Measurements from ENCODE around the gene GPR139. TPM values are rescaled to one million over a fixed set of nuclear protein-coding genes. Genes with fewer than 3 reads are reported as not detected.

The GPR139 gene
- total RNA-seq, 1 donor from 2014 or later = not detected

DNA sequence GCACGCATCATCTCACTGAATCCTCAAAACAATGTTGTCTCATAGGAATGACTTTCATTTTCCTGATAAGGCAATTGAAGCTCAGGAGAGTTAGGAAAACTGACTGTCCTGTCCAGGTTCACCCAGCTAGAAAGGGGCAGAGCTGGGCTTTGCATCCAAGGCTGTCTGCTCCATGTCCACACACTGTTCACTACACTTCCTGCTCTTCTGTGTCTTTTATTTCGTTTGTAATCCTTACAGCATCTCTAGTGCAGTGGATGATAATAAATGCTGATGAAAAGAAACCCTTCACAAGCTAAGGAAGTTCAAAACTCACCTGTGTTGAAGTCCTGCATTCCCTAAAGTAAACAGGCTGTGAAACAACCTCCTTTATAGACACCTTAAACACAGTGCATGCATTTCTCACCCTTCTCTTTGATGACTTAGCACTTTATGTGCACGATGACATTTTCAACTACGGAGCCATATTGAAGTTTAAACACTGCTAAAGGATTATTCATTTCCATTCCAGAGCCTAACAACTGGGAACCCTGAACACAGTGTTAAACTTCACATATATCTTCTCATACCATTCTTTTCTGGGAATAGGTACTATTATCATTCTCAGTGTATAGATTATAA is 31.0 kb upstream of the GPR139 start:
- Histone ChIP-seq H3K27me3 (no peaks in the 10 kb centered on the region), H3K9me3 (no peaks in the 10 kb centered on the region)
- intact Hi-C loops (cut with DNase I) = no loop called here

DNA sequence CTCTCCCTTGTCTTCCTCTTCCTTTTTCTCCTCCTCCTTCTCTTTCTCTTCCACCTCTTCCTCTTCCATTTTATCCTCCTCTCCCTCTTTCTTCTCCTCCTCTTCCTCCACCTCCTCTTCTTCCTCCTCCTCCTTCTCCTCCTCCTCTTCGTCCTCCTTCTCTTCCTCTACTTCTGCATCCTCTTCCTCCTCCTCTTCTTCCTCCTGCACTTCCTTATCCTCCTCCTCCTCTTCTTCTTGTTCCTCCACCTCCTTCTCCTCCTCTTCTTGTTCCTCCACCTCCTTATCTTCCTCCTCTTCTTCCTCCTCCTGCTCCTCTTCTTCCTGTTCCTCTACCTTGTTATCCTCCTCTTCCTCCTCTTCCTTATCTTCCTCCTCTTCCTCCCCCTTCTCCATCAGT is 28.8 kb upstream of the GPR139 start:
- DNase-seq (ENCODE audit: extremely low spot score in 2 of 2) = no peak
- no peaks in the 10 kb centered on the region for H3K27me3 ChIP-seq
- TF ChIP-seq POLR2AphosphoS5 (IDR thresholded peaks at IDR 0.05; ENCODE audit: insufficient read depth in 1 of 2, low read depth in 1 of 2) = no peak
- TF ChIP-seq, protein P1, sequence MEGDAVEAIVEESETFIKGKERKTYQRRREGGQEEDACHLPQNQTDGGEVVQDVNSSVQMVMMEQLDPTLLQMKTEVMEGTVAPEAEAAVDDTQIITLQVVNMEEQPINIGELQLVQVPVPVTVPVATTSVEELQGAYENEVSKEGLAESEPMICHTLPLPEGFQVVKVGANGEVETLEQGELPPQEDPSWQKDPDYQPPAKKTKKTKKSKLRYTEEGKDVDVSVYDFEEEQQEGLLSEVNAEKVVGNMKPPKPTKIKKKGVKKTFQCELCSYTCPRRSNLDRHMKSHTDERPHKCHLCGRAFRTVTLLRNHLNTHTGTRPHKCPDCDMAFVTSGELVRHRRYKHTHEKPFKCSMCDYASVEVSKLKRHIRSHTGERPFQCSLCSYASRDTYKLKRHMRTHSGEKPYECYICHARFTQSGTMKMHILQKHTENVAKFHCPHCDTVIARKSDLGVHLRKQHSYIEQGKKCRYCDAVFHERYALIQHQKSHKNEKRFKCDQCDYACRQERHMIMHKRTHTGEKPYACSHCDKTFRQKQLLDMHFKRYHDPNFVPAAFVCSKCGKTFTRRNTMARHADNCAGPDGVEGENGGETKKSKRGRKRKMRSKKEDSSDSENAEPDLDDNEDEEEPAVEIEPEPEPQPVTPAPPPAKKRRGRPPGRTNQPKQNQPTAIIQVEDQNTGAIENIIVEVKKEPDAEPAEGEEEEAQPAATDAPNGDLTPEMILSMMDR (IDR thresholded peaks at IDR 0.05) = no peak
- no peak for TF ChIP-seq POLR2A (IDR thresholded peaks at IDR 0.05)
- H3K4me1 ChIP-seq = no peaks in the 10 kb centered on the region
- H3K9me3 ChIP-seq = no peaks in the 10 kb centered on the region
- intact Hi-C loops (cut with DNase I) = no loop called here
- H3K4me3 ChIP-seq = no peak overlapping the region
- H3K27ac ChIP-seq = no peak overlapping the region
- H3K36me3 ChIP-seq = no peaks in the 10 kb centered on the region

More for the DNA sequence above, 31.0 kb upstream of the GPR139 start:
- Histone ChIP-seq H3K4me3 (no peak overlapping the region), H3K27ac (no peak overlapping the region), H3K36me3 (no peaks in the 10 kb centered on the region), H3K4me1 (no peaks in the 10 kb centered on the region)
- TF ChIP-seq, protein P1 (IDR thresholded peaks at IDR 0.05) = no peak
- no peak for TF ChIP-seq POLR2A (IDR thresholded peaks at IDR 0.05)
- TF ChIP-seq POLR2AphosphoS5 (IDR thresholded peaks at IDR 0.05; ENCODE audit: insufficient read depth in 1 of 2, low read depth in 1 of 2) = no peak
- DNase-seq (ENCODE audit: extremely low spot score in 2 of 2) = no peak

DNA sequence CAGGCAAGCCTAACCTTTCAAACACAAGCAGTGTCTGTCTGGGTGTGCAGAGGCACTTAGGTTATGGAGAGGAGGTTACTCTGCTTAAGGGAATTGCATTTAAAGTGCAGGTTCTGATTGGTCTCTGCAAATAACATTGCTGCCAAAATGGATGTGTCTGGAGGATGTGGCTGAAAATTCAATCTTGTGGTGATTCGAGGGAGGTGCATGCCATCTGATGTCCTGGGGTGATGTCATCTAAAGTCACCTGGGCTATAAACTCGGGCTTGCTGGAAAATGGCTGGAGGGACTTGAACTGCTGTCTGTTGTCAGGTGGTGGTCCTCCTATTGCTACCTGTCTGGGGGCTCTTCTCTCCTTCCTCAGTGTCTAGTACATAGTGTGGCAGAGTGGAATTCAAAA is 28.3 kb upstream of the GPR139 start:
- Histone ChIP-seq H3K4me3 (no peak overlapping the region), H3K27me3 (no peaks in the 10 kb centered on the region), H3K9me3 (no peaks in the 10 kb centered on the region), H3K4me1 (no peaks in the 10 kb centered on the region), H3K36me3 (no peaks in the 10 kb centered on the region), H3K27ac (no peak overlapping the region)
- TF ChIP-seq POLR2AphosphoS5 (IDR thresholded peaks at IDR 0.05; ENCODE audit: insufficient read depth in 1 of 2, low read depth in 1 of 2) = no peak
- TF ChIP-seq POLR2A (IDR thresholded peaks at IDR 0.05) = no peak
- TF ChIP-seq, protein P1 (IDR thresholded peaks at IDR 0.05) = no peak
- intact Hi-C loops (cut with DNase I) = no loop called here
- no peak for DNase-seq (ENCODE audit: extremely low spot score in 2 of 2)

DNA sequence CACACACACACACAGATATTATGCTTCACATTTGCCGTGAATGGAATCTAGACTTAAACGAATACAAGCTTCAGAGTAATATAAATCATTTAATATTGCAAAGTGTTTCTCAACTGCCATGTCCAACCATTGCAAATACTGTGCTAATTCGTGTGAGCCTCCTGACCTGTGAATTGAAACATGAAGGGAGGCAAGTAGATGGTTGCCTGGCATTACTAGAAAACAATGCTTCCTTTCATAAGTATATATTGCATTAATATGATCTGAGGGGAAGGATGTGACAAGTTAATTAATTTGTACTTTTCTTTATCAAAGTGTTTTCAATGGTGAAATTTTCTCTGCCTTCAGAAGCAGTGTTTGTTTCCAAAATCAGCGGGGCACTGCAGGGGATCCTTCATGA is 25.7 kb upstream of the GPR139 start:
- intact Hi-C loops (cut with DNase I) = no loop called here
- no peaks in the 10 kb centered on the region for H3K4me1 ChIP-seq
- TF ChIP-seq POLR2A (IDR thresholded peaks at IDR 0.05) = no peak
- no peak for TF ChIP-seq POLR2AphosphoS5 (IDR thresholded peaks at IDR 0.05; ENCODE audit: insufficient read depth in 1 of 2, low read depth in 1 of 2)
- TF ChIP-seq, protein P1 (IDR thresholded peaks at IDR 0.05) = no peak
- no peaks in the 10 kb centered on the region for H3K27me3 ChIP-seq
- H3K9me3 ChIP-seq = no peaks in the 10 kb centered on the region
- no peak overlapping the region for H3K4me3 ChIP-seq
- DNase-seq (ENCODE audit: extremely low spot score in 2 of 2) = no peak
- no peak overlapping the region for H3K27ac ChIP-seq
- H3K36me3 ChIP-seq = no peaks in the 10 kb centered on the region

DNA sequence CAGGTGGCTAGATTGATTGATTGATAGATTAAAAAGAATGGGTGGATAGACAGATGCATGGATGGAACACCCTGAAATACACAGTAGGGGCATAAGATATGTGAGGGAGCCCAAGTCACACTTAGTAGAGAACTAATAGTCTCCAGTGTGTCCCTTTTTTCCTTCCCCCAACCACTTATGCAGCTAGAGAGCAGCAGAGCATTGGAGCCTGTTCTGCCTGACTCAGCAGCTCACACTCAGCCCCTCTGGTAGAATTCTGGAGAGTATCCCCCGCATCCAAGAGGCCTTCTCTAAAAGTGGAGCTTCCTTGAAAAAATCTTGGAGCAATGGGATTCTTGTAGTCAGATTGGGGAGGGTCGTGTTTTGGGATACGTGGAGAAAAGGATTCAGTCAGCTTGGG is 20.5 kb upstream of the GPR139 start:
- intact Hi-C loops (cut with DNase I) = no loop called here
- no peaks in the 10 kb centered on the region for H3K4me1 ChIP-seq
- H3K27ac ChIP-seq = no peak overlapping the region
- TF ChIP-seq, protein P1 (IDR thresholded peaks at IDR 0.05) = no peak
- no peak for TF ChIP-seq POLR2AphosphoS5 (IDR thresholded peaks at IDR 0.05; ENCODE audit: insufficient read depth in 1 of 2, low read depth in 1 of 2)
- no peak for TF ChIP-seq POLR2A (IDR thresholded peaks at IDR 0.05)
- no peaks in the 10 kb centered on the region for H3K36me3 ChIP-seq
- no peaks in the 10 kb centered on the region for H3K9me3 ChIP-seq
- no peaks in the 10 kb centered on the region for H3K27me3 ChIP-seq
- DNase-seq (ENCODE audit: extremely low spot score in 2 of 2) = no peak
- no peak overlapping the region for H3K4me3 ChIP-seq
